Heart right ventricle (tissue), 16 donors: ENCODE data around the gene CCDC183. TPM values are rescaled to one million over a fixed set of nuclear protein-coding genes. Genes with fewer than 3 reads are reported as not detected.
"Not testable (repeated sequence)": the region's sequence is repeated elsewhere in the genome, so short reads cannot be mapped to it uniquely, and the experiment has no call there.

ENCODE experiments used
- ATAC-seq, 8 donors: fragments of 200-7000 bp; cut with Tn5 transposase; one replicate each; pipeline ENCODE4 v1.9.1; 2020; ENCODE audit warnings: mild to moderate bottlenecking in 8 of 8, moderate library complexity in 8 of 8, moderate number of reproducible peaks in 1 of 8
- DNase-seq, 2 donors: peaks; one replicate each; pipeline ENCODE4 v3.0.0-alpha.2; 2020
- H3K27ac ChIP-seq, 10 donors: fragments of 200-600 bp; sonication (generic) in 2 of 10; one replicate each; pipeline versions ENCODE4 v1.5.0 to v1.8.0; 2020 to 2022; ENCODE audit warnings: mild to moderate bottlenecking in 3 of 10
- H3K27me3 ChIP-seq, 7 donors: fragments of 200-600 bp; one replicate each; pipeline ENCODE4 v1.8.0; 2021 to 2022; ENCODE audit warnings: mild to moderate bottlenecking in 2 of 7
- H3K36me3 ChIP-seq, 9 donors: fragments of 200-600 bp; sonication (generic) in 1 of 9; one replicate each; pipeline versions ENCODE4 v1.5.0 to v1.8.0; 2020 to 2022; ENCODE audit warnings: mild to moderate bottlenecking in 2 of 9
- H3K4me1 ChIP-seq, 9 donors: fragments of 200-600 bp; sonication (generic) in 1 of 9; one replicate each; pipeline versions ENCODE4 v1.5.0 to v1.8.0; 2020 to 2022; ENCODE audit warnings: mild to moderate bottlenecking in 4 of 9
- H3K4me3 ChIP-seq, 10 donors: fragments of 200-600 bp; sonication (generic) in 2 of 10; one replicate each; pipeline versions ENCODE4 v1.5.0 to v1.8.0; 2020 to 2022; ENCODE audit warnings: mild to moderate bottlenecking in 7 of 10, moderate library complexity in 2 of 10
- H3K9me3 ChIP-seq, 11 donors: fragments of 200-600 bp in 10 of 11; sonication (generic) in 2 of 11; one replicate each; pipeline versions ENCODE4 v1.5.0 to v1.8.0; 2013 to 2022; ENCODE audit warnings: mild to moderate bottlenecking in 2 of 11, control low read depth in 1 of 11, moderate library complexity in 1 of 11
- CTCF ChIP-seq, 9 donors: fragments of 200-600 bp; sonication (generic) in 2 of 9; IDR thresholded peaks; one replicate each; pipeline versions ENCODE4 v1.5.0 to v1.8.0; 2021 to 2022; ENCODE audit warnings: antibody characterized with exemption in 9 of 9, mild to moderate bottlenecking in 5 of 9, moderate library complexity in 1 of 9
- WGBS, 2 donors: extraction: QIAGEN DNeasy Blood & Tissue Kit; methylation state at CpG; one replicate each; pipeline ENCODE4 v1.1.7; 2013; ENCODE audit warnings: inconsistent platforms in 1 of 2; 5-methylcytosine and 5-hydroxymethylcytosine counted together
- intact Hi-C, 10 donors: fragments of 100-400 bp; cut with DNase I; formaldehyde crosslinking; loops; one replicate each; pipeline versions ENCODE4 v1.11.1 to v1.14.2; 2022
- polyA plus RNA-seq, 2 donors: library from polyadenylated mRNA; stranded (reverse); fragments of 200-250 nt; gene quantifications; one replicate each; pipeline ENCODE4 v1.2.3, GENCODE V29; 2013
- total RNA-seq, 10 donors: library from RNA; stranded (reverse); fragmentation: NEBNext Ultra II Directional in 3 of 10; extraction: Animal tissue kit (Norgen Biotek cat#: 25700) in 3 of 10; gene quantifications; one replicate each; pipeline versions ENCODE4 v1.2.1 to v1.2.4, GENCODE V29; 2021 to 2023
- donor health status: Arrhythmogenic right ventricular cardiomyopathy.
- donor health status: ischemic (EF 13 %, LVEDD 7.1; RV severe dilation, severe dysfunction).
- donor health status: healthy with polysubstance abuse.
- donor health status: DM: no; HTN: yes; CAD: no.
- donor health status: DM: no; HTN: no; CAD: no.
- donor health status: ischemic (EF 25% LVEDD 6.9; RV normal size, moderate dysfunction).
- donor health status: ischemic (EF 25% LVEDD 5.7; RV mildly dilated, moderate dysfunction).
- donor health status: healthy.
- donor health status: DM: yes; HTN: yes; CAD: no.
- donor health status: Ischemic cardiomyopathy.
- donor health status: ischemic (EF 35%, LVEDD 5.7; RV mildly dilated, moderate dysfunction).
- donor health status: nonischemic (EF 11% LVEDD 7.7; RV severe dilation, severe dysfunction).
- donor health status: DM: yes; HTN: yes; CAD: no.
- donor health status: PGD.
- donor health status: ischemic (EF 29% LVEDD 5.4; RV normal size, mild dysfunction).
- donor health status: nonischemic (EF 23%, LVEDD 6.1; RV moderate dilation, normal function).

Gene CCDC183
- total and polyA plus RNA-seq, 12 donors: 0.49 to 9.2 (median 1.1) TPM

- Histone ChIP-seq H3K4me3 (no peak overlapping the region), H3K9me3 (no peaks in the 10 kb centered on the region), H3K27me3 (no peaks in the 10 kb centered on the region), H3K36me3 (no peaks in the 10 kb centered on the region), H3K27ac (no peak overlapping the region), H3K4me1 (peaks cover 5 to 30% (median 12%) of the 10 kb centered on the region in 9 donors)
- no peak for ATAC-seq
- DNase-seq: no peak
- TF ChIP-seq CTCF (IDR thresholded peaks at IDR 0.05): no peak
- 67 to 70% methylated on average over 10 of the region's 10 CpGs for WGBS, 2 donors
- intact Hi-C loops: loop anchor here in 6 of 10 donors (2.0 to 10.0 kb wide), 7 partner anchors 161 to 448 kb away; partner anchors contain the start of genes C8G (in 1 of the 6), FUT7 (in 1 of the 6) and SLC34A3 (in 1 of the 6)
Observed at GRCh38 chr9:136786451-136786850, 9.7 kb upstream of the CCDC183 start.

GRCh38 chr9:136786983-136787382, 9.2 kb upstream of the CCDC183 start:
- intact Hi-C loops: loop anchor here in 8 of 10 donors (1.0 to 10.0 kb wide), 8 partner anchors 160 to 448 kb away; partner anchors contain the start of genes C8G (in 1 of the 8), FUT7 (in 1 of the 8) and SLC34A3 (in 1 of the 8)
- H3K36me3 ChIP-seq, ATAC-seq, H3K9me3 ChIP-seq, H3K27ac ChIP-seq, H3K4me3 ChIP-seq, DNase-seq, H3K27me3 ChIP-seq: not testable (repeated sequence)
- peaks cover 8 to 35% (median 17%) of the 10 kb centered on the region in 9 donors for H3K4me1 ChIP-seq
- WGBS, 2 donors: 23 to 26% methylated on average over 4 of the region's 4 CpGs

- 15 to 17% methylated on average over 21 of the region's 21 CpGs for WGBS, 2 donors
- Histone ChIP-seq H3K4me1 (peaks cover 12 to 44% (median 26%) of the 10 kb centered on the region in 9 donors), H3K27ac (peak overlapping the region in 3 of 10 donors; percentile 12 to 33 (median 28)), H3K4me3 (peak overlapping the region in 3 of 10 donors; percentile 1 to 26 (median 13)), H3K36me3 (peaks cover 0 to 6% (median 0%) of the 10 kb centered on the region in 9 donors), H3K9me3 (no peaks in the 10 kb centered on the region), H3K27me3 (no peaks in the 10 kb centered on the region)
- peak in 1 of 2 donors; percentile 73 for DNase-seq
- intact Hi-C loops: loop anchor here in 8 of 10 donors (1.0 to 10.0 kb wide), 8 partner anchors 159 to 447 kb away; partner anchors contain the start of genes C8G (in 1 of the 8), FUT7 (in 1 of the 8) and SLC34A3 (in 1 of the 8)
- ATAC-seq: no peak
- peak; percentile 77 to 89 (median 85) for TF ChIP-seq CTCF (IDR thresholded peaks at IDR 0.05)
Observed at GRCh38 chr9:136787690-136788400, 8.3 kb upstream of the CCDC183 start.

GRCh38 chr9:136788644-136789522, 7.3 kb upstream of the CCDC183 start:
- 60 to 69% methylated on average over 26 to 27 of the region's 27 CpGs for WGBS, 2 donors
- DNase-seq, H3K9me3 ChIP-seq, H3K27me3 ChIP-seq, ATAC-seq: not testable (repeated sequence)
- intact Hi-C loops: loop anchor here in 6 of 10 donors (5.0 to 10.0 kb wide), 5 partner anchors 158 to 446 kb away; partner anchors contain the start of genes C8G (in 1 of the 6), FUT7 (in 1 of the 6) and SLC34A3 (in 1 of the 6)
- H3K4me3 ChIP-seq: peak overlapping the region in 2 of 10 donors; percentile 10 to 26
- H3K36me3 ChIP-seq: peaks cover 0 to 16% (median 0%) of the 10 kb centered on the region in 9 donors
- peak overlapping the region in 5 of 10 donors; percentile 12 to 56 (median 33) for H3K27ac ChIP-seq
- peaks cover 12 to 45% (median 26%) of the 10 kb centered on the region in 9 donors for H3K4me1 ChIP-seq
